ENCODE results near the gene IER3.

DNA sequence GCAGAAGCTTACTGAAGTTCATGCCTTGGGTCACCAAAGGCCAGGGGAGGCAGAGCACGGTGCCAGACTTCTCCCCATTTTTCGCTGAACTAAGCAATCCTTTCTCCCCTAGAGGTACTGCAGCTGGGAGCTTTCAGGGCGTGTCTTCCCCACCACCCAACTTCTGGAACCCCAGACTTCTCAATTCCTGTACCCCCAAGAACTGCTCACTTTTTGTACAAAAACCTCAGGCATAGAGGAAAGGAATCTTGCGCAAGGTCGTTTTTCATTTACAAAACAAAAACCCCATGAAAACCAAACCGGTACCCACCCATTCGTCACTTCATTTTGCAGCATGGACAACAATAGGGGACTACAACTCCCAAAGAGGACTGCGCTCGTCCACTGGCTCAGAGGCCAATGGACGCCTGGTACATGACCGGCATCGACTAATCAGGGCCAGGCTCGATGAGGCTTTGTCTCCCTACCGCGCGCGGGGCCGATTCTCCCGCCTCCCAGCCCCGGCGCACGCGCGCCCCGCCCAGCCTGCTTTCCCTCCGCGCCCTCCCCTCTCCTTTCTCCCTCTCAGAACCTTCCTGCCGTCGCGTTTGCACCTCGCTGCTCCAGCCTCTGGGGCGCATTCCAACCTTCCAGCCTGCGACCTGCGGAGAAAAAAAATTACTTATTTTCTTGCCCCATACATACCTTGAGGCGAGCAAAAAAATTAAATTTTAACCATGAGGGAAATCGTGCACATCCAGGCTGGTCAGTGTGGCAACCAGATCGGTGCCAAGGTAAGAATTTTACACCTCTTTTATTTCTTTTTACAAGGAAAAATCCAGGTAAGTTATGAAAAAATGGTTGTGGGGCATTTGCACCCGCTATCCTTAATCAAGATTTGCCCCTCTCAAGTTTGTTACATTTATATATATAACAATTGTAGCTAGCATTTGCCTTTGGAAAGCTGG is 24.3 kb downstream of the IER3 start, which contains the start of gene TUBB:
- TF ChIP-seq SNRNP70 (IDR thresholded peaks at IDR 0.05; ENCODE audit: low read depth, low read length) (no peak), ZNF549 (CRISPR knock-in tag; IDR thresholded peaks at IDR 0.05) (0 out of 2 replicates have a peak, but pooled peaks have one; percentile 58), KLF11 (CRISPR knock-in tag; IDR thresholded peaks at IDR 0.05) (no peak), HNRNPK (IDR thresholded peaks at IDR 0.05; ENCODE audit: low read depth, low read length, poor library complexity, severe bottlenecking) (no peak), PRMT3 (CRISPR knock-in tag; IDR thresholded peaks at IDR 0.05; ENCODE audit: borderline replicate concordance, low read depth) (no peak), ZNF660 (CRISPR knock-in tag; IDR thresholded peaks at IDR 0.05; ENCODE audit: borderline replicate concordance, low read depth) (no peak)
- TF ChIP-seq, protein P1, sequence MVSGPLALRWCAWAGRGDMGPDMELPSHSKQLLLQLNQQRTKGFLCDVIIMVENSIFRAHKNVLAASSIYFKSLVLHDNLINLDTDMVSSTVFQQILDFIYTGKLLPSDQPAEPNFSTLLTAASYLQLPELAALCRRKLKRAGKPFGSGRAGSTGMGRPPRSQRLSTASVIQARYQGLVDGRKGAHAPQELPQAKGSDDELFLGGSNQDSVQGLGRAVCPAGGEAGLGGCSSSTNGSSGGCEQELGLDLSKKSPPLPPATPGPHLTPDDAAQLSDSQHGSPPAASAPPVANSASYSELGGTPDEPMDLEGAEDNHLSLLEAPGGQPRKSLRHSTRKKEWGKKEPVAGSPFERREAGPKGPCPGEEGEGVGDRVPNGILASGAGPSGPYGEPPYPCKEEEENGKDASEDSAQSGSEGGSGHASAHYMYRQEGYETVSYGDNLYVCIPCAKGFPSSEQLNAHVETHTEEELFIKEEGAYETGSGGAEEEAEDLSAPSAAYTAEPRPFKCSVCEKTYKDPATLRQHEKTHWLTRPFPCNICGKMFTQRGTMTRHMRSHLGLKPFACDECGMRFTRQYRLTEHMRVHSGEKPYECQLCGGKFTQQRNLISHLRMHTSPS (CRISPR knock-in tag; IDR thresholded peaks at IDR 0.05; ENCODE audit: low read depth): no peak; the same call in 1 of the 2 replicates
- TF ChIP-seq, protein P2, sequence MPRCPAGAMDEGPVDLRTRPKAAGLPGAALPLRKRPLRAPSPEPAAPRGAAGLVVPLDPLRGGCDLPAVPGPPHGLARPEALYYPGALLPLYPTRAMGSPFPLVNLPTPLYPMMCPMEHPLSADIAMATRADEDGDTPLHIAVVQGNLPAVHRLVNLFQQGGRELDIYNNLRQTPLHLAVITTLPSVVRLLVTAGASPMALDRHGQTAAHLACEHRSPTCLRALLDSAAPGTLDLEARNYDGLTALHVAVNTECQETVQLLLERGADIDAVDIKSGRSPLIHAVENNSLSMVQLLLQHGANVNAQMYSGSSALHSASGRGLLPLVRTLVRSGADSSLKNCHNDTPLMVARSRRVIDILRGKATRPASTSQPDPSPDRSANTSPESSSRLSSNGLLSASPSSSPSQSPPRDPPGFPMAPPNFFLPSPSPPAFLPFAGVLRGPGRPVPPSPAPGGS (CRISPR knock-in tag; IDR thresholded peaks at IDR 0.05): no peak; the same call in none of the 2 replicates
